8988T (cell line): Measurements from ENCODE around the gene LRCH1.

Experiments used
- DNase-seq: peaks from one replicate; pipeline ENCODE4 v3.0.0; 2011

LRCH1 gene

DNA sequence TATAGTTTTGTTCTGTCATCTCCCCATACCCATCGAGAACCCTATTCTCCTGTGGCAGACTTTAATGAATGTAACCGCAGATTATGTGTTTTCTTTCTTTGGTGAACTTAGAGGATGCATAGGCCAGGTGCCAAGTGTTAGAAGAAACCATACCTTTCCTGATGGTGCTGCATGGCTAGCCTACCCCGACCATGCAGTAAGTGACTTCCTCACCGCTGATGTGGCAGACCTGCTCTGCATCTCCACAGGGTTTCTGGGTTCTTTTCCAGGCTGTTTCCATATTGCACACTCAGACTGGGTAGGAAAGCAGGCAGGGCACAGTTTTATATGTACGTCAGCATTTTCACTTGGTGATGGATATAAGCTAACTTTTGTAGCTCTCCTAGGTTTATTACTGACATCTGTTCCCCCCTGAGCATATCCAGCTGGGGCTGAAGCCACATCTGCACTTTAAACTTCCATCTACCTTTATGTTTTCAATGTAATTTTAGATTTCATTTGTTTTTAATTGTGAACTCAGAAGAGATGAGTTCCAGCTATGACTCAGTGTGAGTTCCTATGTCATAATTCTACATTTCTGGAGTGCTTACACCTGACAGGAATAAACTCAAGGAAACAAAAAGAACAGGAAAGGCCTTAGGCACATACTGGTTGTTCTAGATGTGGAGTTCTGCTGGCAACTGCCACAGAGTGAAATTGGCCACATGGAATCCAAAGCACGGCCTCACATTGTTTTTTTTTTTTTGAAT, 42.3 kb downstream of the LRCH1 start:
- no peak for DNase-seq

DNA sequence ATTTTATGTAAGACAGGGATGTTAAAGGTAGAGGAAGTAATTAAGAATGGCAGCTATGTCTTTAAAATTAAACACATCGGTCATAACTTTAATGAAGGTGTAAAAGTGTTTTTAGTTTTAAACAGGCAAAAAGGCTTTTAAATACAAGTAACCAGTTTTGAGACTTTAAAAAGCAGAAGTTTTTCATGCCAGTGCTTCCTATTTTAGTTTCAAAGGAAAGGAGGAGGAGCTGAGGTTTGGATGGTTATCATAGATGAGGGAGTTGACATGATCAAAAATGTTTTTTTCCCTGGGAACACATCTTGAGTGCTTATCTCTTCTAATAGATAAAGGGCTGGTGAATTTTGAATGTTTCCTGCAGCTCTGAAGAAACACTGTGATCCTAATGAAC, 42.9 kb downstream of the LRCH1 start:
- DNase-seq = no peak

DNA sequence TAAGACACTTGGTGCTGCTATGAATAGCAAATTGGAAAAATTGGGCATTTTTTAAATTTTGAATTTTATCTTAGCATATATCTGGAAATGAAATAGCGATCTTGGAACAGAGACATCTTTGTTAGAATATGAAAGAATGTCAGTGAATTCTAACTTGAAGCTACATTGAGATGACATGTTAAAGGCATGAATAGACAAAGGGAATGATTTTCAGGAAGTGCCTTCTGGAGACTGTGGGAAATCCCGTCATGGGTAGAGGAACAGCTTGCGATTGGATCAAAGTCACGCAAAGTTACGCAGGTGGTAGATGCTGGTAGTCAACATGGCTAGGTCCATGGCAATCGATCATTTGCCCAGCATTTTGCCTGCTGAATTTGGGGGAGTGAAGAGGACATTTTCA, 43.5 kb downstream of the LRCH1 start:
- no peak for DNase-seq

DNA sequence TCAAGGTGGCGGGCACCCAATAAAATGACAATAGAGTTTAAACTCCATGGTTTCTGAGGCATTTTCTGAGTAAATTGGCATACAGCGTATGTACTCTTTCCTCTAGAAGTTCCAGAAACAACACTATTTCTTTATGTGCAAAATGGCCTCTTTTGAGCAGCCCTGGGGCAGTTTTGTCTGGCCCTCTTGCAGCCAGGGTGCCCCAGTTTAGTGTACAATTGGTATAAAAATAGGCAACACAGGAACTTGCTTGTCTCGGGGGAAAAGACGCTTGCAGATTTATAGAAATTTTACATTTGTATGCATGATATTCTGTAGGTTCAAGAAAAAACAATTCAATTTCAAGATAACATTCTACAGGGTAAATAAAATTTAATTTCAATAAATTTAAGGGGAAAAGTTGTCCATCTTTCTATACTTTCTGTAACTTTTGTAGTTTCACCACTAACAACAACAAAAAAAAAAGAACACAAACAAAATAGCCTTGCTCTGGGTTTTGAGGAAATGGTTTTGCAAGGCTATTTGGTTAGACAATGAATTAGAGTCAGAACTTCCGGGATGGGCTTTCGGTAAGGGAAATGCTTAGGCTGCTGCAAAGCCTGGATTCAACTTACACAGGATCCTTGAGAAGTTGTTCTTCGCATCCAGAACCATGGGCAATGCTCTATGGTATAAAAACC, 45.3 kb downstream of the LRCH1 start:
- no peak for DNase-seq

DNA sequence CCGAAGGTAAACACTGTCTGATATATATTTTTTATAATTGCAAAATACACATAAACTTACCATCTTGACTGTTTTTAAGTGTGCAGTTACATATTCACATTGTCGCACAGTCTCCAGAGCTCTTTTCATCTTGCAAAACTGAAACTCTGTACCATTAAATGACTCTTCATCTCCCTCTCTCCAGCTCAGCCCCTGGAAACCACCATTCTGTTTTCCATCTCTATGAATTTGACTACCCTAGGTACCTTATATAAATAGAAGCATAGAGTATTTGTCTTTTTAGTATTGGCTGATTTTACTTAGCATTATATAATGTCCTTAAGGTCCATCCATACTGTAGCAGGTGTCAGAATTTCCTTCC, 45.8 kb downstream of the LRCH1 start:
- no peak for DNase-seq

DNA sequence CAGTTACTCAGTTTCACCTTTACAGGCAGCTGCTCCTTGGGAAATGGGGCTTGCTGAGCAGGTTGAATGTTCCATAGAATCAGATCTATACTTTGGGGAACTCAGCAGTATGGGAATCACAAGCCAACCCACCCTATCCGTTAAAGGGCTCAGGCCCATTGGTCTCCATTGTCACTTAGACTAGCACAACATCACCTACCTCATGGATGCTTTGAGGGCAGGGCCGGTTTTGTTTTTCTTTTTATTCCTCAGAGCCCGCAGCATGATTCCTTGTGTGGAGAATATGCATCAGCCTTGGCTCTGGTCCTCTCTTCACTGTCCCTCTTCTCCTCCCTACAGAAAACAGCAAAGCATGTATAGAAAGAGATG, 48.0 kb downstream of the LRCH1 start:
- no peak for DNase-seq

DNA sequence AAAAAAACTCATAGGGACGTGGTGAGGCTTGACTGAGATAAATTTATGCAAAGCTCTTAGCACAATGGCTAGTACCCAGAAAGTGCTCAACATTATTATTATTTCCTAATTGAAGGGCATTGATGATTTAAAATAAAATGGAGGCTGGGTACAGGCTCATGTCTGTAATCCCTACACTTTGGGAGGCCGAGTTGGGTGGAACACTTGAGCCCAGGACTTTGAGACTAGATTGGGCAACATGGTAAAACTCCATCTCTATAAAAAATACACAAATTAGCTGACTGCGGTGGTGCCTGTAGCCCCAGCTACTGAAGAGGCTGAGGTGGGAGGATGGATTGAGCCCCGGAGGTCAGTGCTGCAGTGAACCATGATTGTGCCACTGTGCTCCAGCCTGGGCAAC, 49.6 kb downstream of the LRCH1 start:
- no peak for DNase-seq

DNA sequence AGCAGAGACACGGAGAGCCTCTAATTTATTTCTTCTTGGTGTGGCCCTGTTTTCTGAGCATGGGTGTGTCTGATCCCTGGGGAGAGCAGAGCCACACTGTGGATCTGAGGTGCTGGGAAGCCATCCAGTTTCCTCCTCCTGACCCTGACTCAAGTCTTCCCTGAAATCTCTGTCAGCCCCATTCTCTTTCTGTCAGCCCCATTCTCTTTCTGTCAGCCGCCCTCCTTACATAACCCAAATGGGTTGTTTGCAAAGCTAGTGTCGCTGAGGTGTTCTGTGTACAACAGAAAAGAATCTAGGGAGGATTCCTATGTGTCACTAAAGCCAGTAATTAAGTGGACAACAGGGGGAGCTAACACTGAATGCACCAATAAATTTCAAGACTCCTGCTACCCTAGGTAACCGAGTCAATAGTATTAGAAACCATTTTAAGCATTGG, 50.2 kb downstream of the LRCH1 start:
- no peak for DNase-seq

DNA sequence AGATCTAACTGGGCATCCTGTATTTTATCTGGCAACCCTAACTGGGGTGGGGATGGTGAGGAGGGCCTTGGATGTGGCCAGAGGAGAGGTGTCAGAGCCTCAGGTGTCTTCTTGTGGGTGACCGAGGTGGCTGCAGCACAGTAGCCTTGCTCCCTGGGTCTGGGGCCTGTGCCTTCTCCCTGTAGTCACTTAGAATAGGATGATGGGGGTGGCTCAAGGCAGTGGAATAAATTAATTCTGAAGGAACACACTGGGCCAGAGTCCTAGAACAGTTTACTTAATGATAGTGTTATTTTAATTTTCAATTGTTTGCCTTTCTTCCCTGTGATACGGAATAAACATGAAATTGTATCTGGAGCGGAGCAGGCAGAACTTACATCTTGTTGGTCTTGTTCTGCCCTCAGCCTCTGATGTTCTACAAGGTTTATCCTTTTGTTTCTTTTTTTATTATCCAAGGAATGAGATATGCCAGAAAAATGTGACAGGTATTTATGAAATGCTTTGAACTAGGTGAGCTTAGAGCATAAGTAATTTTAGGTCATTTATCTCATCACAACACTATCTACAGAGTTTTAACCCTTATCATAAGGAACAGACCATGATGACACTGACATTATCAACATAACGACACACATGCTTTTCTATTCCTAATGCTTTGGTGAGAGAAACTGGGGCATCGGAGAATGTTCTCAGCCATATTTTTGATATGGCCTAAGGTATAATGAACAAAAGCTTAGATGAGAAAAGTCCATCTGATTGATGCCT, 51.4 kb downstream of the LRCH1 start:
- DNase-seq = no peak

DNA sequence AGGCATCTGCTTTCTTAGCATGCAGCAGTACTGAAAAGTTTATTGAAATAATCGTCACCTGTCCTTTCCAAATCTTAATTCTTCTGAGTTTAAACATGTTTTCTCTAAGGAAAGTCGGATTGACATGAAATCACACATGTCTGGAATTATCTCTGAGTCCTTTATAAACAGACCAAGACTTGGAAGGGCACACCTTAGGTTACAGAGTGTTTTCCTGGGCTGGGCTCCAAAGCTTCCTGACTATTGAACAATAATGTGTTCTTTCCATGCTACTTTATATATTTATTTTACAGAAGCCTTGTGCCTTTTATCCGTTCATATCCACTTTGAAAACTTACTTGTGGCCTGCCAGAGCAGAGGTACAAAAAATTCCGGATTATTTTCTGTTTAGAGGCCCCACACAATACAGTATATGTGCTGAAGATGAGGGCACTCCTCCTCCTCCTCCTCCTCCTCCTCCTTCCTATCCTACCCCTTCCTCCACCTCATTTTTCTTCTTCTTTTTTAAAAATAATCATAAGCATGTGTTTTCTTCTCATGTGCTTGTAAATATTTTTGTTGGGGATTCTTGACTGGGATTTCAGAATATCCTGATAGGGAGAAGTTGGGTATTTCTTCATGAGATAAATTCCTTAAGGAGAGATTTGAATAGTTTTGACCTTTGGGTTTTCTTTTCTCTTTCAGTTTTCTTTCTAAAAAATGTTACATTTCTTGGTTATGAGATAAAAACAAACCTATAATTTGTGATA, 52.3 kb downstream of the LRCH1 start:
- no peak for DNase-seq

DNA sequence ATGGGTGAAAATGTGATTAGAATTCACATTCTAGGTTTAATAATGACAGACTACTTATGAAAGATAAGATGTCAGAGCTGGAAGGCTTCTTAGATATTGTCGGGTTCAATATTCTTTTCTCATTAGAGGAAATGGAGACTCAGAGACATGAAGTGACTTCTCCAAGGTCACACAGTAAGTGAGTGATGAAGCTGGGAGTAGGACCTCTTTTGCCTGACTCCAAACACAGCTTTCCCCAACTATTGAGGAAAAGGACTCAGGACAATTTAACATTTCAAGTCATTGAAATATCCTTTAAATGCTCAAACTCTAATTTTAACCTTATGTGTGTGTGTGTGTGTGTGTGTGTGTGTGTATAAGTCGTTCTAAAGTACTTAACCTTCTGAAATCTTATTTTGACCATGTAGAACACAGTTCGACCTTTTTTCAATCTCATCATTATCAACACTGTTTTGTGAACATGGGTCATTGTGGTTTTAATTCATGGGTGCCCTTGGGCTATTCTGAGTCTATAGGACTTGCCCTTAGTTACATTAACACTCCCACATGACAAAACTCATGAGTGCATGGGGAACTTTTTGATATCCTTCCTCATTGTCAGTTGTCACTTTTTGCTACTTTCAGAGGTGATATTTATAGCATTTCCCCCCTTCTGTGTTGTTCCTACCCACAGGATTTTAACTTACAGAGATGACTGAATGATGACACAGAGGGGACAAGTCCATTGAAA, 53.0 kb downstream of the LRCH1 start:
- no peak for DNase-seq

DNA sequence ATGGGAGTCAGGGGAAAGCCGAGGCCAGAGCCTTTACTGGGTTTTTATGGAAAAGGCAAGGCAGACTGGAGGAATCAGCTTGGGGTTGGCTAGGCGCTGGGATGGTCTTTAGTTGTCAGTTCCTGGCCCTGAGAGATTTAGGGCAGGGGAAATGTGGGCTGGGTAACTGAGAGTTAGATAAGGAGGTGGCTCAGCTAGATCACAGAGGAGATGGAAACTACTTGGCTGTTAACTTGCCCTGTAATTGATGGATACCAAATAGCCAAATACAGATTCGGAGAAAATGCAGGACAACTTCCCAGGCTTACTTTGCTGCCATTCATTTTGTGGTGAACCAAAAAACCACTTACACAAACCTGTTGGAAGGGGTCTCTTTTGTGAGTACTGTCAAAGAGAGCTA, 54.0 kb downstream of the LRCH1 start:
- no peak for DNase-seq

DNA sequence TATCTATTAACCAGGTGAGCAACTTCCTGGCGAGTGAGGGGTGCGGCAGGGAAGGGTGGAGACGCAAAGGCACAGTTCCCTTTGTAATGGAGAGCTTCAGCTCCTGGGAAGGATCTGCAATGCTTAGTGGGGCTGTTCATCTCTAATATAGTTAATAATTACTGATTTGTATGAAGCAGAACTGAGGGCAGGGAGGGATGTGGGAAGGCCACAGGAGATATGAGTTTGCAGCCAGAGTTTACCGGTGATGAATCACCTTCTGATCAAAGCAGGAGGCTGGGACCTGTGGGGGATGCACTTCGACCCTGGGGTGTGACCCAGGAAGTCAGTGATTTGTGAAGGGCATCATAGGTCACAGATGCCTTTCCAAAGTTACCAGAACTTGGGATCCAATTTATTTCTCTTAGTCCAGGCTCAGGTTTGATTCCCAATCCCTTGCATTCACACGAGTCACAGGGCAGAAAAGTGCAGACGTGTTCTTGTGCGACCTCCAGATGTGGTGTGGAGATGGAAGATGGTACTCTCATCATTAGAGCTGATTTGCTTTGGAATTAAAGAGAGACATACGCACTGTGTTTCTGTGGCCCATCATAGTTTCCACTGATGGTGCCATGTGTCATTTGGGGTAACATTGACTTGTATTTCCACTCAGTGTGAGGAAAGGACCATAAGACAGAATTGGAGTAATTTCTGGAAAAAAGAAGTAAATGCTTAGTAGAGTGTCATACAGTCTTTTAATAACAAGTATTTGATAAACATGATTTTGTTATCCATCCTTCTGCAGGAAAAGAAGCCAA, 55.0 kb downstream of the LRCH1 start:
- no peak for DNase-seq

DNA sequence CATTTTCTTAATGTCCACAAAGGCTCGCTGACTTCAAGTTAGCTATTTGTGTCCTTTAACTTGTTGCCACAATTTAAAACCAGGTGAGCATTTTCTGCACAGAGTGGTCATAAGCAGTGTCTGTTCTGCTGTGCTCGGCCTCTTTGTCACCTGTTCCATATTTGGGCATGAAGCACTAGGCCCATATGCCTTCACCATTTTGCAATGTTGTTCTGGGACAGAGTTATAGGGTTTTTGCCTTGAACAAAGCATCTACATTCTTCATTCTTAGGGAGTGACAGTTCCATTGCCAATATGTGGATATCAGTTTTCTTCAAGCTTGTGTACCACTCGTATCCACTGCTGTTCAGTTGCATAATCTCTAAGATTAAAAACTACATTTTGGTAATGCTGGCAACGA, 56.1 kb downstream of the LRCH1 start:
- no peak for DNase-seq

DNA sequence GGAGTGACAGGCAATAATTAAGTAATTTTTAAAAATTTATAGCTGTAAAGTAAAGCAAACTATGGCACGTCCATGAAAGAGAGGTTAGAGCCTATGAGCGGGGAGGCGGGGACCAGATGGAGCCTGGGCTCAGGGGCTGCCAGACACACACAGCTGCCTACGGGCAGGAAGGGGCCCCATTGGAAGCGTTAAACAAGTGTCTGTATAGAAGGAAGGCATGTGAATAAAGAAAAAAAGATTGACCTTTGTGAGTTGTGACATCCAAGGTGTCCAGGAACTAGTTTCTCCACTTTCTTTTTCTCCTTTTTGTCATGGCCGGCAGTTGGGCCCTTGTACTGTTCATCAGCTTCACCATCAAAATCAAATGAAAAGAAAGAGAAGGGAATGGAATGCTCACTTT, 56.8 kb downstream of the LRCH1 start:
- no peak for DNase-seq

DNA sequence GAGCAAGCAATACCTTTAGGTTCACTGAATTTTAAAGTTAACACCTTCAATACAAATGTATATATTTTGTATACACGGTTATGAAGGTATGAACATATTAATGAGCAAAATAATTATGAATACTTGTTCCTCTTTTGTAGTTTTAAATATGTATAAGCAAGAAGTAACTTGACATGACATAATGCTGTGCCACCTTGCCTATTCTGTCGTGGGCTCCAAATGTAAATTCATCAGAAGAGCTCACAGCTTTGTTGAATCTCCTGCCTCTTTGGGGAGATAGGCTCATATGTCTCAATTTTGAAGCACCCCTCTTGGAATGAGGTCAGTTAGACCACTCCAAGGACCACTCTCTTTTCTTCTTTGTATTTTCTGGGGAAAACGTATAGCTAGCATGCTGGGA, 59.3 kb downstream of the LRCH1 start:
- DNase-seq = no peak

DNA sequence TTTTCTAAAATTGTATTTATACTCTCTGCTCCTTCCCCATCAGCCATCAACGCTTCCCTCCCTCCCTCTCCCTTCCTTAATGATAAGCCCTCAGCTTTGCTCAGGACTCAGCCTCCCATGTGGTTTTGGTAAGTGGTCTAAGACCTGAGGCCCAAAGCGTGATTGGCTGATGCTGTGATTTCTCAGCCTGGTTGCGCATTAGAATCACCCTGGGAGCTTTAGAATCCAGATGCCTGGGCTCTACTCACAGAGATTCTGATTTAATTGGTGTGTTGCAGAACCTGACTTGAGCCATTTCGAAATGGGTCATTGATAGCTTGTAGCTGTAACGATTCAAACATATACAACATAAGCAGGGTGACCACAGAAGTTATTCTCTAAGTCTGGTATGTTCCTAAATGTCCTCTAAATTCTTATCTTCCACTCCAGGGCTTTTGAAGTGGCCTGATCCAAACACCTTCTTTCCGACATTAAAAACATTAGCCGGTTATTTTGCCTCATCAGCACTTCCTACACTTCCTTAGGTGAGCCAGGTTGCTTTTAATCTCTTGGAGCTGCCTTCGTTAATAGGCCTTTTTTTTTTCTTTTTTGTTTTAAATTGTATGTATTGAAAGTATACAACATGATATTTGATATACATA, 60.6 kb downstream of the LRCH1 start:
- no peak for DNase-seq

DNA sequence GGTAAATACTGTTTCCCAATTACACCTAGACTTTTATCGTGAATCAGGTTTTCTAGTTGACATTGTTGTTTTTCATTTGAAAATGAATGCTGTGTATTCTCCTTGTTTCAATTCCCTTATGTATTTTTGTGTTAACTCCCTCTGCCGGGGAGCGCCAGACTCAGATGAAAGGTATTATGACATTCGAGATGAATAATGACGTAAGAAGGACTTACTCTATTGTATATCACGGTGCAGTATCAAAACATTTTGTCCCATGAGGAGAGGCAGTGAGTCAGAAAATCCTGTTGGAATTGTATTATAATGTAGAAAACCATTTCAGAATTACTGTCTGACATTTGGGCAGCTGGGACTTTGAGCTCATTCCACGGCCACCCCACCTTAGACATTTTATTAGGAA, 61.6 kb downstream of the LRCH1 start:
- no peak for DNase-seq

DNA sequence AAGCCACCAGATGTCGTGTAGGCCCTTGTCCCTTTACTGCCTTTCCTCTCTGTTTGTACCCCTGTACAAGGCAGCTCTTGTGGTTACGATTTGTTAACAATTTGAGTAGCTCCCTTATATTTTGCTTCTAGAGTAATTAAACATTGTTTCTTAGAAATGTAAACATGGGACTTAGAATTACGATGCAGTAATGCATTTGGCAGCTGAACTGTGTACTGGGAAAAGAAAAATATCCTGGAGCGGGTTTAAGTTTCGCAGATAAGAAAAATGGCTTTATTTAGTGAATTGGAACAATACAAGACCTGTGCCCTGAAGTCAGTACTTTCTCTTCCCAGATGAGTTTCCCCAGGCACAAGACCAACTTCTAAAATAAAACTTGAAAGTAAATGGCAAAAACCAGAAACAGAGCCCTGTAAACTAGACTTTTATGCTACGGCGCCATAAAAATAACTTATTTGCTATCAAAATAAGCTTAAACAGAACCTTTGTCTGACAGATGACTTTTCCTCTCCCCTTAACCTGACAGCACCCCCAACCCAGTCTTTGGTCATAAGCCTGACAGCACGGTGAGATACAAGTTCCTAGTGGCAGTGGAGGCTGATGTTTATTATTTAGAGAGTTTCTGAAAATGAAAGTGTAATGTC, 63.0 kb downstream of the LRCH1 start:
- no peak for DNase-seq

DNA sequence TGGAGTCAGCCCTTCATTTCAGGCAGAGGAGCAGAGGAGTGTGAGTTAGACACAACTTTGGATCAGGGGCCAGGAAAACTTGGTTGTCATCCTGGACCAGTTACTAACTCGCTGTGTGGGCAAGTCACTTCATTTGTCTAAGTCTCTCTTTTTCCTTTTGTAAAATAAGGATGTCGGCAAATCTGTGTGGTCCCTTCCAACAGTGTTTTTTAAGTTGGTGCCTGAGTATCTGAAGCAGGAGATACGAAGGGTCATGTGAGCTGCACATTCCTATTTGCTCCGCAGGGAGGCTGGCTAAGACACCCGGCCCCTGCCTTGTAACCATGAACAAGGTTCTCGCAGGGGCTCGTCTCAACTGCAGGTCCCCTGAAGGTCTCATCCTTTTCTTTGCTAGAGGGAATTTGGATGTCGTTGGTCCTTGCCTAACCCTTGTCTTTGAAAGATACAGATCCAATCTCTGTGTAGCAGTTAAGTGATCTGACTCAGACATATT, 64.3 kb downstream of the LRCH1 start:
- DNase-seq = no peak

DNA sequence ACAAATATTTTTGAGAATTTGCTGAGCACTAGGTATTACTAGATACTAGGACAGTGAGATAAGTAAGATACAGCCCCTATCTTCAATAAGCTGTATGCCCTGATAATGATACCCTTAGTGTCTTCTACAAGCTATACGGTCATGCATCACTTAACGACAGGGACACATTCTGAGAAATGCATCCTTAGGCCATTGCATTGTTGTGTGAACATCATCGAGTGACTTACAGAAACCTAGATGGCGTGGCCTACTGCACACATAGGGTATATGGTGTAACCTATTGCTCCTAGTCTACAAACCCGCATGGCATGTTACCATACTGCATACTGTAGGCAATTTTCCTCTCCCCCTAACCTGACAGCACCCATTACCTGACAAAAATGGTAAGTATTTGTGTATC, 64.9 kb downstream of the LRCH1 start:
- no peak for DNase-seq
